NCI-H2196 (cell line): ENCODE results near the gene EFCAB8.
"Not testable (repeated sequence)": the region's sequence is repeated elsewhere in the genome, so short reads cannot be mapped to it uniquely, and the experiment has no call there.

Source experiments
- DNase-seq: peaks from one replicate; lab custom pipeline; 2025; ENCODE audit not compliant: unreplicated experiment; lab: John Stamatoyannopoulos, UW

Gene EFCAB8

DNA sequence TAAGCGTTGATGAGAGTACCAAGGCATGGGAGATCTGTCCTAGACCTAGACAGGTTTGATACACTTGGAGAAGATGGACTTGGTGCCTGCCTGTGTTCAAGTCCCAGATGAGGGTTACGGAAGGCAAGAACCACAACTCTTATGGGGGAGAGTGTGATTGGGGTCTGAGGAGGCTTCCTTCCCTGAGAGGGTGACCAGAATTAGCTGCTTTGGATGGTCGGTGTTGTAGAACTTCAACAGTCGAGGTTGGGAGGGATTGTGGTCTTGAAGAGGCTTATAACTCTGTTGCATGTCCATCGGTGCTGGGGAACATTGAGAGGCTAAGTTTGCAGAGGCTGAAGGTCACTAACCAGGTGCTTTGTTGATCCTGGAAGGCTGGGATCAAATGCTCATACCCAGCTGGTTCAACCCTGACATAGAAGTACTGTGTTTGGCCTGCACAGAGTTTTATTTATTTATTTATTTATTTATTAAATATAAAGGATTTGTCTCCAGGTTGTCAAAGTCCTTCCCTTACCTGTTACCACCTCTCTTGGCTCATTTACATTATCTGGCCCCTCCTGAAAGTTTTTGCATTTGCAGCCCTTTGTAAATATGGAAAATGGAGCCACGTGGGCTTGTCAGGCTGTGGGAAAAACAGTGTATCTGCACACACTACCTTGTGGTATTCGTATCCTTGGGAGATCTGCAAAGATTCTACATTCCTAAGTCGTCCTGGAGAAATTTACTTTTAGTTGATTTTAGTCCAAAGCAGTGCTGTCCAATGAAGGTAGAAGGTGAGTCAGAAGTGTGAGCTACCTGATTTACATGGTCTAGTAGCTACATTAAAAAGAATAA is 15.8 kb upstream of the EFCAB8 start:
- no peak for DNase-seq

DNA sequence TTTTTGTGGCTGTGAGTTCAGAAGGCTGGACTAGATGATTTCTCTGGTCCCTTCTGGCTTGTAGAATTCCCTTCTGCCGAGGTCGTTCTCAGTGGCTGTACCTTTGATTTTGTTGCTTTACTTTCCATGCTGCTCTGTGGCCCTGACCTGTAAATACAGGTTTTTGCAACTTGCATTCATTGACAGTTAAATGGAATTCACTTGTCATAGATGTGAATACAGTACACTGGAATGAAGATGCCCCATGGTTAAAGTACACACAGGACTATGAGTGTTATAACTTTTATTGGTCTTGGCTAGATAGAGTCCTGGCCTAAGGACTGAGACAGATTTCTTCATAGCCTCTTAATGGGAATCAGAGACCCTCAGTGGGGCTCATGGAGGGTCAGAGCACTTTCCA is 12.9 kb upstream of the EFCAB8 start:
- no peak for DNase-seq

DNA sequence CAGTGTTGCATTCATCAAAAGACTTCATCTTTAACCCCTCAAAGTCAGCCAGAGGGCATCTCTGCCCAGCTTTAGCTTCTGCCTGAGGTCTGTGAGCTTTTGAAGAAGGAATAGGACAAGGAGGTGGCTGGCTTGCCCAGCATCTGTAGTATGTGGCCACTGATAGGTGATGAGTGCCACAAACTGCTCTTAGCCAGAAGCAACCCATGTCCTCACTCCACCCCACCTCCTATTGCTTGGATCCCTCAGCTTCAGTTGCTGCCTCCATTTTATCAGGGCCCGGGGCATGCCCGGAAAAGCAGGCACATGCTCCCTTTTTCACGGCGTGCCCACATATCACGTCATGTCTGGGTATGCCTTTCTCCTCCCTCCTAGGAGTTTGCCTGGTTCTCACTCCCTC is 11.9 kb upstream of the EFCAB8 start:
- DNase-seq, result no peak

DNA sequence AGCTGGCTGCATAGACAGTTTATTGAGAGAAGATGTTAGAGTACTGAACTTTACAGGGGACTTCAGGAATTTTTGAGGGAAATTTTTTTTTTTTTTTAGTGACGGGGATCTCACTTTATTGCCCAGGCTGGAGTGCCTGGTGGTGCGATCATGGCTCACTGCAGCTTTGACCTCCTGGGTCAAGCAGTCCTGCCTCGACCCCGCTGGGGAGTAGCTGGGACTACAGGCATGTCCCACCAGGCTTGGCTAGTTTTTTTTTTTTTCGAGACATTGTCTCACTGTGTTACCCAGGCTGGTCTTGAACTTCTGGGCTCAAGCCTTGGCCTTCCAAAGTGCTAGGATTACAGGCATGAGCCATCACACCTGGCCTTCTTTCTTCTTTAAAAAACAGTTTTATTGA is 10.8 kb upstream of the EFCAB8 start:
- DNase-seq, result no peak

DNA sequence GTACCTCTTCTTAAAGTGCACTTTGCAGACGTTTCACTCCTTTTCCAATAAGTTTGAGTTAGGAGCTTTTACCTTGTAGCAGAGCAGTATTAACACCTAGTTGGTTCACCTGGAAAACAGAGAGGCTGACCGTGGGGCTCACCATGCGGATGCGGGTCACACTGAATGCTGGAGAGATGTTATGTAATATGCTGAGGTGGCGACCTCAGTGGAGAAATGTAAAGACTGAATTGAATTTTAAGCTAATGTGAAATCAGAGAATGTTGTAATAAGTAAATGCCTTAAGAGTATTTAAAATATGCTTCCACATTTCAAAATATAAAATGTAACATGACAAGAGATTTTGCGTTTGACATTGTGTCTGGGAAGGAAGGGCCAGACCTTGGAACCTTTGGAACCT is 9.9 kb upstream of the EFCAB8 start:
- no peak for DNase-seq

DNA sequence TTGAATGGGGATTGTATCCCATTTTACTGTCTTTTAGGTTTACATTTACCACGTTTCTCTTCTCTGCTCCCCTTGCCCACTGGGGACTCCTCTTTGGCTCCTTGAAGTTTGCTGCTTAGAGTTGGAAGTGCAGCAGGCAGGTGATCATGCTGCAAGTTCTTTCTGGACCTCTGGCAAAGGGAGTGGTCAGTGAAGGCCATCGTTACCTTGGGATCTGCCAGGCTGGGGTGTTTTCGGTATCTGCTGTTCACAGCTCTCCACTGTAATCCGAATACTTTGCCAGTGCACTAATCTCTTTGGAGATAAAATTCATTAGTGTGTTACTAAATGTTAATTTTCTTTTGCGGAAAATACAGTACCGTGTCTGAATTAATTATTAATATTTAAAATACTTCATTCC is 9.1 kb upstream of the EFCAB8 start:
- DNase-seq, result no peak

DNA sequence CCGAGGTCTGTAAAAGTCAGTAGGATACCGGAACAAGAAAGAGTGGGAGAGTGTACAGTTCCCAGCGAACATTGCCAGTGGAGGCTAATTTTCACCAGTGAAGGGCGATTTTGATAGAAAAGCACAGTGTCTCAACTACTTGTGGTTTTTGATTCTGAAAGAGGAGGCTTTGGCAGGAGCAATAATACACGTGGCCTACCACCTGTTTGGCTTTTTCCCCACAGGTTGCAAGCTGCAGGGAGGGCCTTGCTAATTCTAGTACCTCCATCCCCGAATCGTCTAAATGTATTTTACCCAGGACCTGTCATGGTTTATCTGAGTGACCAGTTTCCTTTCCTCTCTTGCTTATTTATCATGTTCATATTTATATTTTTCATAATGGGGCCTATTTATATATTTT is 3.3 kb upstream of the EFCAB8 start:
- DNase-seq, result no peak

DNA sequence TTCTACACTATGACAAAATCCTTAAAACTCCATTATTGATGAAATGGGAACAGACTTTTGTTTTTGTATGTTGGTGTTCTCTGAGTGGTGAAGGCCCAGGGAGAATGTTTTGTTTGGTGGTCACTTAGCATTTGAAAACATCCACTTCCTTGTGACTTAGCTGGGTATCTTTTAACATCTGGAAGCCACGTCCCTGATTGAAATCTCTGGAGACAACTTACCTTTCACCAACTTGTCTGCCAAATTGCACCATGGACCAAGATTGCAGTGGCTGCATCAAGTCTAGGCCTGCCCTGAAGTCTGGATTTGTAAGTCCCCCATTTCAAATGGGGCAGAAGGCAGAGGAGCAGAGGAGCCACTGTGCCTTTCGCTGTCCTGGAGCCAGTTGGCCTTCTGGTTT is 534 bp upstream of the EFCAB8 start:
- no peak for DNase-seq

DNA sequence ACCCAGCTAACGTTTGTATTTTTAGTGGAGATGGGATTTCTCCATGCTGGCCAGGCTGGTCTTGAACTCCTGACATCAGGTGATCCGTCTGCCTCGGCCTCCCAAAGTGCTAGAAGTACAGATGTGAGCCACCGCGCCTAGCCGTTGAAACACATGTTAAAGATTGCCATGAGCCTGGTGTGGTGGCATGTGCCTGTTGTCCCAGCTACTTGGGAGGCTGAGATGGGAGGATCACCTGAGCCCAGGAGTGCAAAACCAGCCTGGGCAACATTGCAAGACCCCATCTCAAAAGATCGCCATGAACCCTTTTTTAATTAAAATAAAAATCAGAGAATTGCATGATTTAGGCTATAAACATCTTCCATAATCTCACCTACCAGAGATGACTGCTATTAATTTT is 2.7 kb downstream of the EFCAB8 start:
- DNase-seq, result no peak

DNA sequence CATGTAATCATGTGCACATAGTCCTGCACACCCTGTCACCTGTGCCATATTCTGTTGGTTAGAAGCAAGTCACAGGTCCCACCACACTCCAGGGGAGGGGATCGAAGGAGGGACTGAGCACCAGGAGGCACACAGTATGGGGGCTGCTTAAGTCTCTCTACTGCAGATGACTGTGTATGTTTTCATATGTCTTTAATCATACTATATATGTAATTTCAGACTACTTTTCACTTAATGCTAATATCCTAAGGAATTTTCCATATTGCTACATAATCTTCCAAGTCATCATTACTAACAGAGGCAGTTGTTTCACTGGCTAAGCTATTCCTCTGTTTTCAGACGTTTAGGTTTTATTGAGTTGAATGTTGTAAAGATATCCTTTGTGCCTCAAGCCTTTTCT is 10.8 kb downstream of the EFCAB8 start:
- DNase-seq, result no peak

DNA sequence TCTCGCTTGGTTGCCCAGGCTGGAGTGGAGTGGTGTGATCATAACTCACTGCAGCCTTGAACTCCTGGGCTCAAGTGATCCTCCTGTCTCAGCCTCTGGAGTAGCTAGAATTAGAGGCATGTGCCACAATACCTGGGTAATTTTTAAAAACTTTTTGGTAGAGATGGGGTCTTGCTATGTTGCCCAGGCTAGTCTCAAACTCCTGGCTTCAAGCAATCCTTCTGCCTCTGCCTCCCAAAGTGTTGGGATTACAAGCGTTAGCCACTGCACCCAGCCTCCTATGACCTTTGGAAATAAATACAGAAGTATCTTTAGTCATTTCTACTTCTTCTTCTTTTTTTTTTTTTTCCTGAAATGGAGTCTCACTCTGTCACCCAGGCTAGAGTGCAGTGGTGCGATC is 11.8 kb downstream of the EFCAB8 start:
- DNase-seq, result not testable (repeated sequence)

DNA sequence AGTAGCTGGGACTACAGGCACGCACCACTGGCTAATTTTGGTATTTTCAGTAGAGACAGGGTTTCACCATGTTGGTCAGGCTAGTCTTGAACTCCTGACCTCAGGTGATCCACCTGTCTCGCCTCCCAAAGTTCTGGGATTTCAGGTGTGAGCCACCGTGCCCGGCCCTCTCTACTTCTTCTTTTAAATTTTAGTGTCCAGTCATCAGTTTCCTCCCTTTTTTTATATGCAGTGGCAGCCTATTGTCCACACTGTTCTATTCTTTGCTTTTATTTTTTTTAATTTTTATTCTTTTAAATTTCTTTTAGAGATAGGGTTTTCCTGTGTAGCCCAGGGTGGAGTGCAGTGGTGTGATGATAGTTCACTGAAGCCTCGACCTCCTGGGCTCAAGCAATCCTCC is 12.3 kb downstream of the EFCAB8 start:
- no peak for DNase-seq

DNA sequence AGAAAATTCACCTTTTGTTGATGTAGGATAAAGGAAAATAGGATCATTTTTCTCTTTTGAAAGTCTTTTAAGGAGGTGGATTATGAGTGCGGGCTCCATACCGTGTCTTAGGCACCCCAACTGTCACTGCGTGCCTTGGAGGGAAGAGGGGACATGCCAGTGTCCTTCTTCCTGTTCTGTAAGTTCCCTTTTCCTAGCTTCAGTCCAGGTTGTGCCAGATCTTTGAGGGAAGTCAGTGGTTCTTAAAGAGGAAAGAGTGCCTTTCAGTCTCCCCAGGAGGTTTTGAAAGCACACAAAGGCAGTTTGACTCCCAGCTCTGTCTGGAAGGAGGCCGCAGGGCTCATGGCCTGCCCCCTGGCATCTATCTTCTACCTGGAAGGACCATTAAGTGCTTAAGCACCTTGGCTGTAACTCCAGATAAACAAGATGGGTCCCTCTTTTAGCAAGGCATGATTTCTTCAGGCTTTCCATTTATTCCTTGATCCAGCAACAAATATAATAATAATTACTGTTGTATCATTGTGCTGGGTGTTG is 13.0 kb downstream of the EFCAB8 start:
- DNase-seq, result no peak

DNA sequence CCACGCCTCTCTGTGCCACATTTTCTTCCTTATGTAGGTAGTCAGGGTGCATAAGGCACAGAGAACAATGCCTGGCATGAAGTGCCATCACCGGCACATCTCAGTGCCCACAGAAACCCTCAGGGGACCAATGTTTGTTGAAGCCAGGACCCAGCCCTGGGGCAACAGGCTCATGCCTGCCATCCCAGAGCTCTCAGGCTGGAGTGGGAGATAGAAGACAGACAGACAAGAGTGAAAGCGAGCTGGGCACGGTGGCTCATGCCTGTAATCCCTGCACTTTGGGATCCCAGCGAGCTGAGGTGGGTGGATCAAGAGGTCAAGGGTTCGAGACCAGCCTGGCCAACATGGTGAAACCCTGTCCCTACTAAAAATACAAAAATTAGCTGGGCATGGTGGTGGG is 13.5 kb downstream of the EFCAB8 start:
- DNase-seq, result no peak

DNA sequence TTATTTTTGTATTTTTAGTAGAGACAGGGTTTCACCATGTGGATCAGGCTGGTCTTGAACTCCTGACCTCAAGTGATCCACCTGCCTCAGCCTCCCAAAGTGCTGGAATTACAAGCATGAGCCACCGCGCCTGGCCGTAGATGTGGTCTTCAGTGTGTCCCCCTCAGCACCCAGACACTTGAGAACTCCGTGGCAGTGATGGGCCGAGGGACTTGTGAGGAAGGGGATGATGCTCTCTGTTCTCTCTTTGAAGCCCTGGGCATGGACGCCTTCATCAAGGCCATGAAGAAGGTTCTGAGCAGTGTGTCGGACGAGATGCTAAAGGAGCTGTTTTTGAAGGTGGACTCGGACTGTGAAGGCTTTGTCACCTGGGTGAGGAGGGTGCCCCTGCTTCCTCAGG is 16.9 kb downstream of the EFCAB8 start:
- no peak for DNase-seq

DNA sequence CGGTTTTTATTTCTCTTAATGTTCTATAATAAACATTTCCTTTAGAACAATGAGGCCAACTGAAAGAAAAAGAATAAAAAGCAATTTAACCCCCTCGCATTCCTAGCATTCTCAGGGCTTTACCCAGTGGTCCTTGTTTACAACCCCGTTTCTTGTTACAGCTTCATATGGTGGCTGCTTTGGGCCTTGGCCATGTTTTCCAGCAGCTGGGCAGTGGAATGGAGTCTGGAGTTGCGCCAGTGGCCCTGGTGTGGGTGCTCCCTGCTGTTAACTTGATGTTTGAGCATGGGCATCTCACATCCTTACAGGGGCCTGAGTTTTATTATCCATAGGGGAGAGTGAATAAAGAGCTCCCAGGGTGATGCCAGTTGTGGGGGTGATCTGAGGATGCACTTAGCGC is 18.8 kb downstream of the EFCAB8 start:
- DNase-seq, result no peak

DNA sequence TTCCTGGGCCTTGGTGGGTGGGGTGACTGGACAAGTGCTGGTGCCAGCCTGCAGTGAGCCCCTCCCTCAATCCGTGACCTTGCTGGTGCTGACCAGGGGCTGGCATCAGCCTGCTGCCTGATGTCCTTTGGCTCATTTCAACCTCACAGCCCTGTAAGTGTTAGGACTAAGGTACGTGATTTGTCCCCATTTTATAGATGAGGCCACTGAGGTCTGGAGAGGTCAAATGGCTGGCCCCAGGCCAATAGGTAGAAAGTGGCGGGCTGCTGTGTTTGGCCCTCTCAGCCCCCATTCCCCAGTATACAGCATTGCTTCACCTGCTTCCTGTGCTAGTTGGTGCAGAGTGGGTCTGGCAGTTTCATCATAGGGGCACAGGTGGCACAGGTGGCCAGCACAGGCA is 20.1 kb downstream of the EFCAB8 start:
- no peak for DNase-seq

DNA sequence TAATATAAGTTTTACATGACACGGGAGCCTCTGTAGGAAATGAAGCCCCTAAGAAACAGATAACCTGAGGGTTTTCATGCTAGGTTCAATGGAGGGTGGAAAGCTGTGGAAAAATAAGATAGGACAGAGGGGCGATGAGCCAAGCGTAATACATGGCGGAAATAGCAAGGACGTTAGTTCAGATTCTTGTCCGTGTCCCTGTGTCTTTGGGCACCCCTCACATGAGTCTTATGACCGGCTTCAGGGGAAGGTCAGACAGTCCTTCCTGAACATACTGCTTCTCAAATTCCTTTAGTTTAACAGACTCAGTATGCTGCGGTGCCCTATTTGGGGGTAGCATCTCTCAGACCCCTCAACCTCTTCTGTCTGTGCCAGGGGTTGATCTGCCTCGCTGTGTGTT is 20.8 kb downstream of the EFCAB8 start:
- no peak for DNase-seq

DNA sequence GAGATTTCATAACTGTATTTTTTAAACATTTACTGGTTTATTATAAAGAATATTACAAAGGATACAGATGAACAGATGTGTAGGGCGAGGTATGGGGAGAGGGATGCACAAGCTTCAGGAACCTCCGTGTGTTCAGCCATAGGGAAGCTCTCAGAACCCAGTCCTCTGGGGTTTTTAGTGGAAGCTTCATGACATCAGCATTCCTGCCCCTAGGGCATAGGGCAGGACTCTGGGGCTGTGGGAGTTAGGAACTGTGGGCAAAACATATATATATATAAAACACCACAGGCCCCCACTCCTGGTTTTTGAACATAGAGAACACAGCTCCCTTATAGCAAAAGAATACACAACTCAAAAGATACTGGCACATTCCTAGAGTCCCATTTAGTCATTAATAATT is 21.9 kb downstream of the EFCAB8 start:
- DNase-seq, result no peak

DNA sequence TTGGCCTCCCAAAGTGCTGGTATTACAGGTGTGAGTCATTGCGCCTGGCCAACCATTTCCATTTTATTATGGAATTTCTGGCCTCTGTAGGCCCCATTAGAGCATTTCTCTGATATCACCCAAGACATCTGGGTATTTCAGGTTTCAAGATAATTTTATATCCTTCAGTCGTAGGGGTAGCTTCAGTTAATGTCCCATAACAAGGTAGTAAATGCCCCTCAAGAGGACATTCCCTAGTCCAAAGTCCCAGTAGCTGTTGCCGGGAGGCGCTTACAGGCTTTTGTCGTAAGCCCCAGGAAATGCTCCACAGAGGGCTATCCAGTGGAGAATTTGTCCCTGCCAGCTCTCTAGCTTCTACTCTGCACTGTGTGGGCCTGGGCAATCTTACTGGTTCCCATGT is 24.4 kb downstream of the EFCAB8 start:
- no peak for DNase-seq

DNA sequence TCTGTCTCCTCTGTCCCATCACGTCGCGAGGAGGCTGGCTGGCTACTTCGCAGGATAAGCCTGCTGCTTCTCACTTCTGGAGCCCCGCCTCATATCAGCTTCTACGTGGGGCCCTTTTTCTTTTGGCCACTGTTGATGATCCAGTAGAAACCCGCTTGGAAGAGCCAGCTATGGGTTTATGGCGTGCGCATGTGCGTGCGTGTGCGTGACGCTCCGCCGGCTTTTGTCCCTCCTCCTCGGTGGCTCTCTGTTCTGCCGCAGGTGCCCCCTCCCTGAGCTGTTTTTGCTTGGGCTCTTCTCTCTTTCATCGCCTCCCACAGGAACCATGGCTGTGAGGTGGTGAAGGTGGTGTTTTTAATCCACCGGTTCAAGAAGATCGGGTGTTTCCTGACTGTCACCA is 26.5 kb downstream of the EFCAB8 start:
- DNase-seq, result no peak

DNA sequence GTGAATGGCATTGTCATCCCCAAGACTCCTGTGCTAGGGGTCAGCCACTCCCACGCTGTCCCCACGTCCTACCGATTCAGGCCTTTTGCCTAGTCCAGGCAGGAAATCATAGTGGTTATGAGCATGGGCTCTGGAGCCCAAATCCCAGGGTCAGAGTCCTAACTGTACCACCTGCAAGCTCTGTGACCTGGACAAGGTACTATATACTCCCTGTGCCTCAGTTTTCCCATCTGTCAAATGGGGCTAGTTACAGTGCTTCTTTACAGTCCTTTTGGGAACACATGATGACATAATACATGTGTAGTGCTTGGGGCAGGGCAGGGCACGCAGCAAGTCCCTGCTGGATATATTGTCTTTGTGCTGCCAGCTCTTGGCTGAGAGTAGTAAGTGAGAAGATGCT is 27.2 kb downstream of the EFCAB8 start:
- DNase-seq, result no peak

DNA sequence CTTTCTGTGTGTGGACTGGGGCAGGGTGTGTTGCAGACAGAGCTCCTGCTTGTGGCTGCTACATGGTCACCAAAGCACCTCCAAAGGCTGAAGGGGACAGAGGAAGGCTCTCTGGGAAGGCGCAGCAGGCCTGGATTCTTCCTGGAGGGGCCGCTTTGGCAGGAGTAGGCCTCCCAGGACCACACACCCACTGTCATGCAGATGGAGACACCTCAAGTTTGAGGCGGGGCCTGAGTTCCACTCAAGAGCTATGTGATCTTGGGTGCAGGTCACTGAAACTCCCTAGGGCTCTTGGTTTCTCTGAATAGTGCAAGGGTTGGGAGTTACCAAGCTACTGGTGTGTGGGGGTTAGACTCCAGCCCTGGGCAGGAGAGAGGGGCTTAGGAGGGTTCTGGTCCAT is 27.9 kb downstream of the EFCAB8 start:
- DNase-seq, result no peak
